Lower leg skin (tissue), 3 donors: ENCODE results near the gene SLC6A1.

Experiments used
- CTCF ChIP-seq, 3 donors: fragments of 450-650 bp; IDR thresholded peaks; one replicate each; pipeline ENCODE4 v1.5.1; 2016; ENCODE audit warnings: antibody characterized with exemption in 3 of 3, mild to moderate bottlenecking in 3 of 3, moderate library complexity in 2 of 3
- POLR2A ChIP-seq, 2 donors: fragments of 450-650 bp; IDR thresholded peaks; one replicate each; pipeline ENCODE4 v1.6.1; 2016 to 2017; ENCODE audit warnings: antibody characterized with exemption in 2 of 2, mild to moderate bottlenecking in 1 of 2, moderate library complexity in 1 of 2

GRCh38 chr3:11050666-11051323, 58.2 kb downstream of the SLC6A1 start:
- TF ChIP-seq CTCF (IDR thresholded peaks at IDR 0.05) (no peak), POLR2A (IDR thresholded peaks at IDR 0.05) (no peak)
